ENCODE data around the gene NUFIP2. TPM values are rescaled to one million over a fixed set of nuclear protein-coding genes. Genes with fewer than 3 reads are reported as not detected.

Gene NUFIP2
- total and polyA plus RNA-seq, 10 of the 15 experiments (the other 5 are each of a cell fraction or from before 2014, with no cell fraction given), result 3.7 to 32.3 (median 14.5) TPM

DNA sequence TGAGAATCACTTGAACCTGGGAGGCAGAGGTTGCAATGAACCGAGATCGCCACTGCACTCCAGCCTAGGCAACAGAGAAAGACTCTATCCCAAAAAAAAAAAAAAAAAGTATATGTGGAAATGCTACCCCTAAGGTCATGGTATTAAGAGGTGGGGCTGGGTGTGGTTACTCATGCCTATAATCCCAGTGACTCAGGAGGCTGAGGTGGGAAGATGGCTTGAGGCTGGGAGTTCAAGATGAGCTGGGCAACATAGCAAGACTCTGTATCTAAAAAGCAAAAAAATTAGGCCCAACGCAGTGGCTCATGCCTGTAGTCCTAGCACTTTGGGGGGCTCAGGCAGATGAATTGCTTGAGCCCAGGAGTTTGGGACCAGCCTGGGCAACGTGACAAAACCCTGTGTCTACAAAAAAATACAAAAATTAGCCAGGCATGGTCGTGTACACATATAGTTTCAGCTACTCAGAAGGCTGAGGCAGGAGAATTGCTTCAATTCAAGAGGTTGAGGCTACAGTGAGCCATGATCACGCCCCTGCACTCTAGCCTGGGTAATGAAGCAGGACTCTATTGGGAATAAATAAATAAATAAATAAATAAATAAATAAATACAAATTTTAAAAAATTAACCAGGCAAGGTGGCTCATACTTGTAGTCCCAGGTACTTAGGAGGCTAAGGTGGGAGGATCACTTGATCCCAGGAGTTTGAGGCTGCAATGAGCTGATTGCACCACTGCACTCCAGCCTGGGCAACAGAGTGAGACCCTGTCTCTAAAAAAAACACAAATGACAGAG lies 32.3 kb upstream of the NUFIP2 start:
- no peaks in the 10 kb centered on the region for H4K20me1 ChIP-seq (ENCODE audit: control insufficient read depth, insufficient read depth)
- no peak overlapping the region for H3K9ac ChIP-seq (ENCODE audit: control insufficient read depth, insufficient read depth, low read length)
- no TSS peak for BruUV-seq (replicated peaks)
- 19% methylated on average over 4 of the region's 6 CpGs for WGBS (ENCODE audit: insufficient coverage, insufficient replicate concordance, low lambda C conversion rate, missing lambda C conversion rate)
- no peak for FAIRE-seq
- ChIA-PET POLR2A (interaction anchor here (0.7 kb wide), 1 partner anchor 395 kb away, joined by 6 read pairs; no protein-coding TSS in a partner anchor), SMC1A (ENCODE audit: uncharacterized antibody, unreplicated experiment) (interaction anchor here (1.9 kb wide), 1 partner anchor 10 kb away, joined by 7 read pairs; no protein-coding TSS in a partner anchor), CTCF (no interaction called here), RAD21 (ENCODE audit: unreplicated experiment) (no interaction called here)
- intact Hi-C loops (cut with micrococcal nuclease; ENCODE audit: unreplicated experiment) (no loop called here), in situ Hi-C loops (cut with MboI) (no loop called here)
- TF ChIP-seq MTA2 (IDR thresholded peaks at IDR 0.05; ENCODE audit: low read depth), result no peak
- TF ChIP-seq KLF5 (IDR thresholded peaks at IDR 0.05; ENCODE audit: partially characterized antibody), result no peak
- TF ChIP-seq EP300 (IDR thresholded peaks at IDR 0.05; ENCODE audit: borderline replicate concordance in 1 of 2, control insufficient read depth in 1 of 2, low read depth in 2 of 2, low read length in 2 of 2), result no peak
- no peak for TF ChIP-seq CREB1 (IDR thresholded peaks at IDR 0.05; ENCODE audit: low read depth)
- no peak for TF ChIP-seq ETV6 (conservative IDR thresholded peaks at IDR 0.05 in 1 of 2, IDR thresholded peaks at IDR 0.05 in 1 of 2; ENCODE audit: borderline replicate concordance in 1 of 2, low read depth in 1 of 2)
- TF ChIP-seq ZNF207 (IDR thresholded peaks at IDR 0.05; ENCODE audit: borderline replicate concordance), result no peak
- TF ChIP-seq NFXL1 (IDR thresholded peaks at IDR 0.05; ENCODE audit: borderline replicate concordance), result no peak
- TF ChIP-seq, protein P1, sequence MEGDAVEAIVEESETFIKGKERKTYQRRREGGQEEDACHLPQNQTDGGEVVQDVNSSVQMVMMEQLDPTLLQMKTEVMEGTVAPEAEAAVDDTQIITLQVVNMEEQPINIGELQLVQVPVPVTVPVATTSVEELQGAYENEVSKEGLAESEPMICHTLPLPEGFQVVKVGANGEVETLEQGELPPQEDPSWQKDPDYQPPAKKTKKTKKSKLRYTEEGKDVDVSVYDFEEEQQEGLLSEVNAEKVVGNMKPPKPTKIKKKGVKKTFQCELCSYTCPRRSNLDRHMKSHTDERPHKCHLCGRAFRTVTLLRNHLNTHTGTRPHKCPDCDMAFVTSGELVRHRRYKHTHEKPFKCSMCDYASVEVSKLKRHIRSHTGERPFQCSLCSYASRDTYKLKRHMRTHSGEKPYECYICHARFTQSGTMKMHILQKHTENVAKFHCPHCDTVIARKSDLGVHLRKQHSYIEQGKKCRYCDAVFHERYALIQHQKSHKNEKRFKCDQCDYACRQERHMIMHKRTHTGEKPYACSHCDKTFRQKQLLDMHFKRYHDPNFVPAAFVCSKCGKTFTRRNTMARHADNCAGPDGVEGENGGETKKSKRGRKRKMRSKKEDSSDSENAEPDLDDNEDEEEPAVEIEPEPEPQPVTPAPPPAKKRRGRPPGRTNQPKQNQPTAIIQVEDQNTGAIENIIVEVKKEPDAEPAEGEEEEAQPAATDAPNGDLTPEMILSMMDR (IDR thresholded peaks at IDR 0.05 in 2 of 3, conservative IDR thresholded peaks at IDR 0.05 in 1 of 3; ENCODE audit: control insufficient read depth in 2 of 3, extremely low read depth in 1 of 3, insufficient read depth in 1 of 3, low read depth in 3 of 3, low read length in 3 of 3), result no peak
- no peak for TF ChIP-seq POLR2AphosphoS5 (IDR thresholded peaks at IDR 0.05; ENCODE audit: low read length)
- no peak for TF ChIP-seq JUNB (IDR thresholded peaks at IDR 0.05)
- no peak for TF ChIP-seq HSF1 (IDR thresholded peaks at IDR 0.05; ENCODE audit: low read depth, low read length)
- TF ChIP-seq HDAC2 (IDR thresholded peaks at IDR 0.05), result no peak
- TF ChIP-seq BACH1 (IDR thresholded peaks at IDR 0.05; ENCODE audit: borderline replicate concordance), result no peak
- no peak for TF ChIP-seq SMAD1 (IDR thresholded peaks at IDR 0.05; ENCODE audit: low read depth, partially characterized antibody)
- H3K79me2 ChIP-seq (ENCODE audit: control insufficient read depth, insufficient read depth, low read length), result no peaks in the 10 kb centered on the region
- H3K27me3 ChIP-seq (replicated peaks in 1 of 2; ENCODE audit: control insufficient read depth in 2 of 2, insufficient read depth in 2 of 2, low read length in 1 of 2), result no peaks in the 10 kb centered on the region
- no peak overlapping the region for H3K4me3 ChIP-seq
- no peaks in the 10 kb centered on the region for H3K4me1 ChIP-seq (ENCODE audit: control insufficient read depth, insufficient read depth, low read length)
- H3K36me3 ChIP-seq (ENCODE audit: control insufficient read depth in 2 of 2, insufficient read depth in 2 of 2, low read length in 1 of 2), result no peaks in the 10 kb centered on the region
- DNase-seq (ENCODE audit: low read depth, low spot score), result no peak
- H3K9me3 ChIP-seq (replicated peaks; ENCODE audit: control insufficient read depth, insufficient read depth, low read length), result no peaks in the 10 kb centered on the region
- H3K27ac ChIP-seq (ENCODE audit: control insufficient read depth, insufficient read depth), result no peak overlapping the region
- H2AFZ ChIP-seq (ENCODE audit: control insufficient read depth, low read depth, low read length), result no peak overlapping the region
- H3K4me2 ChIP-seq (ENCODE audit: control insufficient read depth, insufficient read depth), result no peak overlapping the region
- no peak for ATAC-seq
